IMR-90 (cell line): Measurements from ENCODE around the gene CALCOCO2. TPM values are rescaled to one million over a fixed set of nuclear protein-coding genes. Genes with fewer than 3 reads are reported as not detected.

ENCODE experiments used
- ATAC-seq: fragments of 200-7000 bp; cut with Tn5 transposase; 2 replicates; pipeline ENCODE4 v1.9.1; 2020; ENCODE audit warnings: low read depth, mild to moderate bottlenecking, moderate library complexity
- BruUV-seq: library from RNA; stranded (reverse); fragments of 400-500 nt; replicated peaks from 2 replicates; lab custom pipeline; 2021; lab: Mats Ljungman, UMichigan
- CTCF ChIA-PET: fragments of 300-600 bp; formaldehyde crosslinking; extraction: SDS; loops from one replicate; lab custom pipeline; 2021; ENCODE audit warnings: antibody characterized with exemption; lab: Yijun Ruan, JAX
- POLR2A ChIA-PET: fragments of 300-600 bp; sonication (Branson Sonifier 250); formaldehyde crosslinking; loops from one replicate; lab custom pipeline; 2022; ENCODE audit warnings: antibody characterized with exemption; ENCODE audit not compliant: unreplicated experiment; lab: Charles Lee
- DNase-seq: peaks from one replicate; pipeline ENCODE4 v3.0.0; 2013
- H2AFZ ChIP-seq: replicated peaks from 2 replicates; pipeline ENCODE3; 2013; ENCODE audit warnings: low read length, mild to moderate bottlenecking; ENCODE audit not compliant: poor library complexity
- H2AK5ac ChIP-seq: 2 replicates; pipeline ENCODE4 v1.6.1; 2013; ENCODE audit warnings: low read depth, low read length, inconsistent platforms
- H2AK9ac ChIP-seq: replicated peaks from 2 replicates; pipeline ENCODE3; 2013; ENCODE audit warnings: mild to moderate bottlenecking, low read depth, low read length, moderate library complexity; ENCODE audit not compliant: poor library complexity
- H2BK120ac ChIP-seq: 2 replicates; pipeline ENCODE4 v1.6.1; 2013; ENCODE audit warnings: low read depth, low read length, inconsistent platforms
- H2BK15ac ChIP-seq: 3 replicates; pipeline ENCODE4 v1.6.1; 2013; ENCODE audit warnings: low read depth, low read length, inconsistent platforms
- H2BK20ac ChIP-seq: 2 replicates; pipeline ENCODE4 v1.6.1; 2013; ENCODE audit warnings: low read depth, mild to moderate bottlenecking, inconsistent platforms, low read length, moderate library complexity
- H2BK5ac ChIP-seq: 2 replicates; pipeline ENCODE4 v1.6.1; 2013; ENCODE audit warnings: mild to moderate bottlenecking, low read depth, low read length, inconsistent platforms; ENCODE audit not compliant: poor library complexity, severe bottlenecking
- H3K14ac ChIP-seq: replicated peaks from 2 replicates; pipeline ENCODE4 v1.6.1; 2013; ENCODE audit warnings: low read depth, low read length, inconsistent platforms
- H3K18ac ChIP-seq: 2 replicates; pipeline ENCODE4 v1.6.1; 2013; ENCODE audit warnings: low read depth, low read length, control low read depth
- H3K23ac ChIP-seq: 2 replicates; pipeline ENCODE4 v1.6.1; 2013; ENCODE audit warnings: low read depth, low read length, inconsistent platforms
- H3K27ac ChIP-seq: 2 replicates; pipeline ENCODE4 v1.5.1; 2013; ENCODE audit warnings: mild to moderate bottlenecking, control low read depth, low read length; ENCODE audit not compliant: insufficient read depth
- H3K27me3 ChIP-seq: 2 replicates; pipeline ENCODE4 v1.6.1; 2013; ENCODE audit warnings: low read length; ENCODE audit not compliant: control insufficient read depth, insufficient read depth
- H3K36me3 ChIP-seq: 2 replicates; pipeline ENCODE4 v1.6.1; 2013; ENCODE audit warnings: low read length, mixed read lengths; ENCODE audit not compliant: control insufficient read depth, insufficient read depth
- H3K4ac ChIP-seq: 2 replicates; pipeline ENCODE4 v1.6.1; 2013; ENCODE audit warnings: low read depth, low read length, inconsistent platforms
- H3K4me1 ChIP-seq: 2 replicates; pipeline ENCODE4 v1.6.1; 2013; ENCODE audit warnings: low read length, mixed read lengths; ENCODE audit not compliant: control insufficient read depth, insufficient read depth
- H3K4me2 ChIP-seq: 2 replicates; pipeline ENCODE4 v1.6.1; 2013; ENCODE audit warnings: low read depth, mild to moderate bottlenecking, control low read depth, low read length, moderate library complexity
- H3K4me3 ChIP-seq: 2 replicates; pipeline ENCODE4 v1.5.1; 2013; ENCODE audit warnings: low read depth, mild to moderate bottlenecking, control low read depth, low read length, moderate library complexity; ENCODE audit not compliant: insufficient read depth
- H3K56ac ChIP-seq: 2 replicates; pipeline ENCODE4 v1.6.1; 2013; ENCODE audit warnings: low read length, inconsistent platforms; ENCODE audit not compliant: insufficient read depth; ENCODE audit errors: extremely low read depth
- H3K79me1 ChIP-seq, 2 experiments: 2 replicates each; pipeline ENCODE4 v1.6.1; 2013; ENCODE audit warnings: low read length in 2 of 2, inconsistent platforms in 1 of 2, low read depth in 1 of 2
- H3K9ac ChIP-seq: 2 replicates; pipeline ENCODE4 v1.6.1; 2013; ENCODE audit warnings: low read depth, low read length, control low read depth
- H3K9me1 ChIP-seq: 2 replicates; pipeline ENCODE4 v1.6.1; 2013; ENCODE audit warnings: low read length, inconsistent platforms; ENCODE audit not compliant: insufficient read depth
- H3K9me3 ChIP-seq: 2 replicates; pipeline ENCODE4 v1.6.1; 2013; ENCODE audit warnings: low read length; ENCODE audit not compliant: control insufficient read depth, insufficient read depth
- H4K20me1 ChIP-seq: 2 replicates; pipeline ENCODE4 v1.6.1; 2013; ENCODE audit warnings: low read length, inconsistent platforms; ENCODE audit not compliant: insufficient read depth
- H4K5ac ChIP-seq: 2 replicates; pipeline ENCODE4 v1.6.1; 2013; ENCODE audit warnings: mild to moderate bottlenecking, low read depth, low read length, control low read depth
- H4K8ac ChIP-seq, 2 experiments: 2 replicates each; pipeline ENCODE4 v1.6.1; 2013; ENCODE audit warnings: low read depth in 2 of 2, low read length in 2 of 2, control low read depth in 1 of 2, inconsistent platforms in 1 of 2
- H4K91ac ChIP-seq: 2 replicates; pipeline ENCODE4 v1.6.1; 2013; ENCODE audit warnings: low read depth, low read length, inconsistent platforms; ENCODE audit not compliant: insufficient read depth
- CHD1 ChIP-seq: IDR thresholded peaks from 2 replicates; pipeline ENCODE4 v1.6.1; 2012; ENCODE audit warnings: low read depth, low read length, improper control_type of control experiment
- MAFK ChIP-seq: IDR thresholded peaks from 2 replicates; pipeline ENCODE4 v1.6.1; 2012; ENCODE audit warnings: low read depth, low read length, improper control_type of control experiment
- NFE2L2 ChIP-seq: fragments of 150-350 bp; IDR thresholded peaks from 2 replicates; pipeline ENCODE4 v1.6.1; 2016; ENCODE audit warnings: low read depth, mild to moderate bottlenecking, low read length
- POLR2A ChIP-seq: IDR thresholded peaks from 2 replicates; pipeline ENCODE4 v1.6.1; 2012; ENCODE audit warnings: mild to moderate bottlenecking, low read depth, low read length
- RAD21 ChIP-seq: IDR thresholded peaks from 2 replicates; pipeline ENCODE4 v1.6.1; 2012; ENCODE audit warnings: low read length, improper control_type of control experiment
- SMC3 ChIP-seq: fragments of 150-350 bp; IDR thresholded peaks from 2 replicates; pipeline ENCODE4 v1.6.1; 2016; ENCODE audit warnings: low read depth, mild to moderate bottlenecking, antibody characterized with exemption, low read length, moderate library complexity
- WGBS, 2 experiments: methylation state at CpG; one replicate each; pipeline versions ENCODE4 v1.1.5 to v1.1.7; 2013; ENCODE audit warnings: missing lambda C conversion rate in 2 of 2; ENCODE audit not compliant: insufficient read length in 1 of 2; ENCODE audit errors: extremely low coverage in 2 of 2; 5-methylcytosine and 5-hydroxymethylcytosine counted together
- dilution Hi-C: fragments of 300-500 bp; cut with HindIII; formaldehyde crosslinking; loops from one replicate; pipeline ENCODE4 v1.14.3; 2018; ENCODE audit warnings: low sequenced_read_pairs; ENCODE audit not compliant: unreplicated experiment
- in situ Hi-C: fragments of 300-500 bp; cut with MboI; formaldehyde crosslinking; loops from 3 replicates; pipeline ENCODE4 v1.14.3; 2019; ENCODE audit warnings: low sequenced_read_pairs, inconsistent platforms, mixed read lengths
- intact Hi-C: fragments of 100-400 bp; cut with micrococcal nuclease; formaldehyde crosslinking; loops from 2 replicates; pipeline ENCODE4 v1.10.0; 2022
- polyA plus RNA-seq, 3 experiments: library from polyadenylated mRNA; depleted of rRNA; stranded (reverse); fragments of >200 nt; gene quantifications; 2 replicates each; pipeline ENCODE4 v1.2.3, GENCODE V29; 2012; ENCODE audit warnings: low replicate concordance in 1 of 3
- total RNA-seq: library from RNA; depleted of rRNA; stranded (reverse); fragments of >200 nt; gene quantifications from 2 replicates; pipeline ENCODE4 v1.2.3, GENCODE V29; 2012
- TF ChIP-seq, protein P1 (sequence below): fragments of 150-350 bp; IDR thresholded peaks from 2 replicates; pipeline ENCODE4 v1.6.1; 2017; ENCODE audit warnings: mild to moderate bottlenecking, antibody characterized with exemption, low read length, low read depth
- TF ChIP-seq, protein P2 (sequence below): conservative IDR thresholded peaks from 2 replicates; pipeline ENCODE4 v1.5.1; 2012; ENCODE audit warnings: mild to moderate bottlenecking, low read depth, low read length, improper control_type of control experiment

Gene CALCOCO2
- total and polyA plus RNA-seq, 2 of the 4 experiments (the other 2 are of a cell fraction): 35.9 to 53.4 TPM

DNA sequence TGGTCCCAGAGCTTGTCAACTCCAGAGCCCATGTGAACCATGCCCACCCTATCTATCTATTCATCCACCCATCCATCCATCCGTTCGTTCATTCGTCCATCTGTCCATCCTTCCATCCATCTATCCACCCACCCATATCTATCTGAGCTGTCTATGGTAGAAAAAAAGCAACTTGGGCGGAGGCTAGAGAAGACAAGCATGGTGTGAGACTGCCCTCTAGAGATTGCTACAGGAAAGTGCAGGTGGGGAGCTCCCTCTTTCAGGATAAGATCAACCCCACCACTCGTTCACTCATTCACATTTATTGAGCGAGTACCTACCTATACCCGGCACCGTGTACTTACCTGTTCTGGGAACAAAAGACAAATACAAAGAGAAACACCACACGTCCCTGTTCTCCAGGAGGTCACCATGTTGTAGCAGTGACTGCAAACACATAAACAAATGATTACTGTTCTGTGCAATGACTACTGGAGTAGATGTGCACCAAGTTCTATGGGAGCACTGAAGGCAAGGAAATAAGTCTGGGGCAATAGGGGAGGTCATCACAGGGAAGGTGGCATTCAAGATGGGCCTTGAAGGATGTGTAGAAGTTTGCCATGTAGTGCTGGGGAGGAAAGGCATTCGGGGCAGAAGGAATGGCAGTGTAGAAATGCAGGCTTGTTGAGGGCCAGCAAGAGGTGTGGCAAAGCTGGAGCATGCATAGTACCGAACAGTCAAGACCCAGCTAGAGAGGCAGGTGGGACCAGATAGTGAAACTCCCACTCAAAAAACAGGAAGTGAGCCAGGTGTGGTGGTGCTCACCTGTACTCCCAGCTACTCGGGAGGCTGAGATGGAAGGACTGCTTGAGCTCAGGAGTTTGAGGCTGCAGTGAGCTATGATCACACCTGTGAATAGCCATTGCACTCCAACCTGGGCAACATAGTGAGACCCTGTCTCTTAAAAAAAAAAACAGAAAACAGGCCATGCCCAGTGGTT, 48.4 kb downstream of the CALCOCO2 start:
- ChIA-PET POLR2A (no interaction called here), CTCF (interaction anchor here (0.5 to 4.3 kb wide), 25 partner anchors 13 to 266 kb away, joined by 3 to 82 read pairs (median 5); partner anchors contain the start of genes ATP5MC1, PRAC1, PRAC2 and TTLL6)
- BruUV-seq: no TSS peak
- no peak overlapping the region for H2BK5ac ChIP-seq
- DNase-seq (peak; percentile 66), ATAC-seq (peak; percentile 99)
- dilution Hi-C loops: no loop called here
- no peak overlapping the region for H3K23ac ChIP-seq
- no peak overlapping the region for H4K91ac ChIP-seq
- no peak overlapping the region for H2BK20ac ChIP-seq
- no peaks in the 10 kb centered on the region for H4K20me1 ChIP-seq
- no peaks in the 10 kb centered on the region for H3K79me1 ChIP-seq
- no peaks in the 10 kb centered on the region for H3K36me3 ChIP-seq
- no peak overlapping the region for H2BK15ac ChIP-seq
- no peak overlapping the region for H4K5ac ChIP-seq
- no peaks in the 10 kb centered on the region for H3K4me1 ChIP-seq
- peaks cover 2% of the 10 kb centered on the region for H3K27me3 ChIP-seq
- H2AFZ ChIP-seq: no peak overlapping the region
- H4K8ac ChIP-seq: no peak overlapping the region
- H3K56ac ChIP-seq: no peak overlapping the region
- intact Hi-C loops: loop anchor here (1.0 to 2.0 kb wide), 5 partner anchors 65 to 208 kb away; no protein-coding TSS in a partner anchor
- no peak overlapping the region for H3K4me3 ChIP-seq
- H3K27ac ChIP-seq: no peak overlapping the region
- WGBS, 2 experiments: 52% methylated on average over 2 of the region's 12 CpGs; no CpG with 5 or more reads in 1 of the 2 experiments
- H2AK9ac ChIP-seq: no peak overlapping the region
- in situ Hi-C loops: loop anchor here (5.0 kb wide), 2 partner anchors 77 to 202 kb away; no protein-coding TSS in a partner anchor
- H3K9ac ChIP-seq: no peak overlapping the region
- no peak overlapping the region for H2AK5ac ChIP-seq
- H2BK120ac ChIP-seq: no peak overlapping the region
- H3K4me2 ChIP-seq: 0 out of 2 replicates have a peak overlapping the region, but pooled peaks have one; percentile 21
- H3K9me3 ChIP-seq: no peaks in the 10 kb centered on the region
- H3K9me1 ChIP-seq: no peaks in the 10 kb centered on the region
- H3K18ac ChIP-seq: no peak overlapping the region
- H3K4ac ChIP-seq: no peak overlapping the region
- no peak overlapping the region for H3K14ac ChIP-seq
- TF ChIP-seq SMC3 (peak; percentile 87), CHD1 (no peak), NFE2L2 (no peak), RAD21 (peak; percentile 98), POLR2A (0 out of 2 replicates have a peak, but pooled peaks have one; percentile 36), MAFK (no peak)
- TF ChIP-seq, protein P1, sequence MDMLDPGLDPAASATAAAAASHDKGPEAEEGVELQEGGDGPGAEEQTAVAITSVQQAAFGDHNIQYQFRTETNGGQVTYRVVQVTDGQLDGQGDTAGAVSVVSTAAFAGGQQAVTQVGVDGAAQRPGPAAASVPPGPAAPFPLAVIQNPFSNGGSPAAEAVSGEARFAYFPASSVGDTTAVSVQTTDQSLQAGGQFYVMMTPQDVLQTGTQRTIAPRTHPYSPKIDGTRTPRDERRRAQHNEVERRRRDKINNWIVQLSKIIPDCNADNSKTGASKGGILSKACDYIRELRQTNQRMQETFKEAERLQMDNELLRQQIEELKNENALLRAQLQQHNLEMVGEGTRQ: no peak
- TF ChIP-seq, protein P2, sequence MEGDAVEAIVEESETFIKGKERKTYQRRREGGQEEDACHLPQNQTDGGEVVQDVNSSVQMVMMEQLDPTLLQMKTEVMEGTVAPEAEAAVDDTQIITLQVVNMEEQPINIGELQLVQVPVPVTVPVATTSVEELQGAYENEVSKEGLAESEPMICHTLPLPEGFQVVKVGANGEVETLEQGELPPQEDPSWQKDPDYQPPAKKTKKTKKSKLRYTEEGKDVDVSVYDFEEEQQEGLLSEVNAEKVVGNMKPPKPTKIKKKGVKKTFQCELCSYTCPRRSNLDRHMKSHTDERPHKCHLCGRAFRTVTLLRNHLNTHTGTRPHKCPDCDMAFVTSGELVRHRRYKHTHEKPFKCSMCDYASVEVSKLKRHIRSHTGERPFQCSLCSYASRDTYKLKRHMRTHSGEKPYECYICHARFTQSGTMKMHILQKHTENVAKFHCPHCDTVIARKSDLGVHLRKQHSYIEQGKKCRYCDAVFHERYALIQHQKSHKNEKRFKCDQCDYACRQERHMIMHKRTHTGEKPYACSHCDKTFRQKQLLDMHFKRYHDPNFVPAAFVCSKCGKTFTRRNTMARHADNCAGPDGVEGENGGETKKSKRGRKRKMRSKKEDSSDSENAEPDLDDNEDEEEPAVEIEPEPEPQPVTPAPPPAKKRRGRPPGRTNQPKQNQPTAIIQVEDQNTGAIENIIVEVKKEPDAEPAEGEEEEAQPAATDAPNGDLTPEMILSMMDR: peak; percentile 97
